Stomach (tissue), 9 donors: Measurements from ENCODE around the gene SPHK2. TPM values are rescaled to one million over a fixed set of nuclear protein-coding genes. Genes with fewer than 3 reads are reported as not detected.
A peak's percentile ranks its signal among the peaks of the same experiment; 100 is the strongest.

Experiments
- DNase-seq, 2 donors: peaks; one replicate each; pipeline versions ENCODE4 v3.0.0 to v3.0.0-alpha.2; 2013 to 2019
- H3K27ac ChIP-seq, 5 donors: fragments of 200-600 bp in 4 of 5; sonication (generic) in 4 of 5; one replicate each; pipeline ENCODE4 v1.5.1; 2013 to 2019; ENCODE audit warnings: mild to moderate bottlenecking in 1 of 5, moderate library complexity in 1 of 5
- H3K27me3 ChIP-seq, 3 donors: fragments of 200-600 bp; sonication (generic); one replicate each; pipeline ENCODE4 v1.5.1; 2017 to 2019; ENCODE audit warnings: mixed run types in 1 of 3
- H3K36me3 ChIP-seq, 4 donors: fragments of 200-600 bp; sonication (generic); 1 replicate in 3 of 4; 2 replicates in 1 of 4; pipeline ENCODE4 v1.5.1; 2016 to 2019
- H3K4me1 ChIP-seq, 4 donors: fragments of 200-600 bp; sonication (generic); one replicate each; pipeline ENCODE4 v1.5.1; 2016 to 2019
- H3K4me3 ChIP-seq, 4 donors: fragments of 200-600 bp; sonication (generic) in 3 of 4; one replicate each; pipeline ENCODE4 v1.5.1; 2016 to 2019; ENCODE audit warnings: mild to moderate bottlenecking in 1 of 4
- H3K9me3 ChIP-seq, 4 donors: fragments of 200-600 bp; sonication (generic); one replicate each; pipeline ENCODE4 v1.5.1; 2016 to 2019
- CTCF ChIP-seq, 7 experiments: fragments of 450-650 bp in 4 of 7; fragments of 200-600 bp in 3 of 7; sonication (generic) in 3 of 7; IDR thresholded peaks; one replicate each; pipeline ENCODE4 v1.5.1; 2016 to 2019; ENCODE audit warnings: antibody characterized with exemption in 7 of 7, control low read depth in 2 of 7, mild to moderate bottlenecking in 1 of 7
- EP300 ChIP-seq: sonication (generic); formaldehyde crosslinking; IDR thresholded peaks from one replicate; pipeline ENCODE4 v1.6.1; 2017; ENCODE audit warnings: antibody characterized with exemption
- POLR2A ChIP-seq, 4 donors: fragments of 450-650 bp; IDR thresholded peaks; one replicate each; pipeline ENCODE4 v1.6.1; 2016; ENCODE audit warnings: antibody characterized with exemption in 4 of 4, control low read depth in 2 of 4, mild to moderate bottlenecking in 1 of 4, moderate library complexity in 1 of 4
- POLR2AphosphoS5 ChIP-seq, 3 donors: sonication (generic); formaldehyde crosslinking; IDR thresholded peaks; one replicate each; pipeline ENCODE4 v1.6.1; 2016; ENCODE audit warnings: antibody characterized with exemption in 3 of 3
- WGBS, 5 donors: extraction: QIAGEN DNeasy Blood & Tissue Kit in 3 of 5; methylation state at CpG; one replicate each; pipeline versions ENCODE4 v1.1.5 to v1.1.7; 2013 to 2018; 5-methylcytosine and 5-hydroxymethylcytosine counted together
- intact Hi-C: fragments of 100-400 bp; cut with DNase I; formaldehyde crosslinking; loops from one replicate; pipeline ENCODE4 v1.15.1; 2023; ENCODE audit warnings: low total_unique reads
- polyA plus RNA-seq, 3 donors: library from polyadenylated mRNA; stranded (reverse); fragments of 200-250 nt; gene quantifications; one replicate each; pipeline ENCODE4 v1.2.3, GENCODE V29; 2013
- total RNA-seq, 5 donors: library from RNA; depleted of rRNA; stranded (reverse); fragments of >200 nt; gene quantifications; one replicate each; pipeline versions ENCODE4 v1.1.0 to v1.2.3, GENCODE V29; 2014 to 2016
- donor health status: healthy with polysubstance abuse.
- donor health status: Bipolar disorder and iron deficiency.
- donor health status: healthy.

The SPHK2 gene
- total and polyA plus RNA-seq, 8 donors = 9.4 to 156 (median 19.6) TPM

GRCh38 chr19:48673436-48674100, 54.3 kb downstream of the SPHK2 start:
- no peaks in the 10 kb centered on the region for H3K27me3 ChIP-seq
- H3K27ac ChIP-seq = no peak overlapping the region
- TF ChIP-seq POLR2AphosphoS5 (IDR thresholded peaks at IDR 0.05) (no peak), CTCF (IDR thresholded peaks at IDR 0.05) (no peak), EP300 (no peak), POLR2A (IDR thresholded peaks at IDR 0.05) (no peak)
- intact Hi-C loops = no loop called here
- H3K36me3 ChIP-seq = no peaks in the 10 kb centered on the region
- no peaks in the 10 kb centered on the region for H3K9me3 ChIP-seq
- peaks cover 12 to 19% (median 15%) of the 10 kb centered on the region in 4 donors for H3K4me1 ChIP-seq
- 80 to 81% (median 80%) methylated on average over 25 of the region's 25 CpGs for whole genome bisulfite sequencing, 5 donors
- H3K4me3 ChIP-seq = no peak overlapping the region
- DNase-seq = no peak

- no peak for DNase-seq
- no peaks in the 10 kb centered on the region for H3K36me3 ChIP-seq
- H3K27ac ChIP-seq = no peak overlapping the region
- no peak for TF ChIP-seq CTCF (IDR thresholded peaks at IDR 0.05)
- no peak for TF ChIP-seq EP300
- TF ChIP-seq POLR2AphosphoS5 (IDR thresholded peaks at IDR 0.05) = no peak
- no peak for TF ChIP-seq POLR2A (IDR thresholded peaks at IDR 0.05)
- no peaks in the 10 kb centered on the region for H3K9me3 ChIP-seq
- intact Hi-C loops = no loop called here
- no peak overlapping the region for H3K4me3 ChIP-seq
- 85 to 91% (median 88%) methylated on average over 19 of the region's 19 CpGs for WGBS, 5 donors
- H3K4me1 ChIP-seq = peaks cover 13 to 24% (median 18%) of the 10 kb centered on the region in 4 donors
- no peaks in the 10 kb centered on the region for H3K27me3 ChIP-seq
Measured at GRCh38 chr19:48674216-48674809, 55.0 kb downstream of the SPHK2 start.

GRCh38 chr19:48674921-48675824, 55.9 kb downstream of the SPHK2 start:
- no peaks in the 10 kb centered on the region for H3K36me3 ChIP-seq
- intact Hi-C loops = no loop called here
- no peak overlapping the region for H3K4me3 ChIP-seq
- 30 to 40% (median 36%) methylated on average over 20 to 28 of the region's 28 CpGs for WGBS, 5 donors
- H3K9me3 ChIP-seq = no peaks in the 10 kb centered on the region
- H3K4me1 ChIP-seq = peaks cover 13 to 24% (median 18%) of the 10 kb centered on the region in 4 donors
- DNase-seq = peak; percentile 88 to 95
- no peaks in the 10 kb centered on the region for H3K27me3 ChIP-seq
- peak overlapping the region in 4 of 5 donors; percentile 62 to 87 (median 70) for H3K27ac ChIP-seq
- TF ChIP-seq EP300 (no peak), CTCF (IDR thresholded peaks at IDR 0.05) (peak in 5 of 7 experiments; percentile 75 to 92 (median 85)), POLR2AphosphoS5 (IDR thresholded peaks at IDR 0.05) (peak in 1 of 3 donors; percentile 59)

- no peak for TF ChIP-seq EP300
- no peak for TF ChIP-seq POLR2AphosphoS5 (IDR thresholded peaks at IDR 0.05)
- no peak for TF ChIP-seq POLR2A (IDR thresholded peaks at IDR 0.05)
- TF ChIP-seq CTCF (IDR thresholded peaks at IDR 0.05) = no peak
- Histone ChIP-seq H3K9me3 (no peaks in the 10 kb centered on the region), H3K36me3 (no peaks in the 10 kb centered on the region), H3K4me3 (no peak overlapping the region), H3K4me1 (peaks cover 13 to 29% (median 18%) of the 10 kb centered on the region in 4 donors), H3K27ac (peak overlapping the region; percentile 28 to 87 (median 67)), H3K27me3 (no peaks in the 10 kb centered on the region)
- 63 to 82% (median 73%) methylated on average over 16 to 17 of the region's 17 CpGs for WGBS, 5 donors
- intact Hi-C loops = no loop called here
- DNase-seq = no peak
Measured at GRCh38 chr19:48676487-48676886, 57.2 kb downstream of the SPHK2 start.
